ENCODE data around the gene ARID1B. TPM values are rescaled to one million over a fixed set of nuclear protein-coding genes. Genes with fewer than 3 reads are reported as not detected.

ARID1B gene
- total RNA-seq, 1 experiment from 2014 or later = 60.3 TPM

GRCh38 chr6:157135691-157136090, 358.5 kb downstream of the ARID1B start:
- Mint-ChIP-seq H3K36me3 (peaks cover 8% of the 10 kb centered on the region), H3K4me1 (no peaks in the 10 kb centered on the region; the same call in 1 of the 2 replicates), H3K27ac (peak overlapping the region; percentile 34), H3K27me3 (ENCODE audit: low read depth) (no peaks in the 10 kb centered on the region), H3K9me3 (no peaks in the 10 kb centered on the region), H3K4me3 (no peak overlapping the region)
- CTCF ChIA-PET = interaction anchor here (0.5 kb wide), 1 partner anchor 137 kb away, joined by 4 read pairs; no protein-coding TSS in a partner anchor
- TF ChIP-seq AFF4 (CRISPR knock-in tag; IDR thresholded peaks at IDR 0.05; ENCODE audit: borderline replicate concordance) = no peak
- no peak for TF ChIP-seq CTCF (IDR thresholded peaks at IDR 0.05)
- TF ChIP-seq NFYB (CRISPR knock-in tag; conservative IDR thresholded peaks at IDR 0.05; ENCODE audit: low read depth) = no peak
- no peak for TF ChIP-seq TEAD1 (CRISPR knock-in tag; IDR thresholded peaks at IDR 0.05)
- TF ChIP-seq ELF4 (CRISPR knock-in tag; IDR thresholded peaks at IDR 0.05; ENCODE audit: low read depth) = no peak
- no peak for TF ChIP-seq OVOL2 (CRISPR knock-in tag; IDR thresholded peaks at IDR 0.05; ENCODE audit: borderline replicate concordance)
- TF ChIP-seq ZNF317 (CRISPR knock-in tag; IDR thresholded peaks at IDR 0.05; ENCODE audit: borderline replicate concordance, low read depth) = no peak
- no peak for TF ChIP-seq MAX (CRISPR knock-in tag; IDR thresholded peaks at IDR 0.05)
- no peak for TF ChIP-seq ZNF671 (CRISPR knock-in tag; IDR thresholded peaks at IDR 0.05)
- POLR2A ChIA-PET = interaction anchor here (0.9 kb wide), 1 partner anchor 150 kb away, joined by 3 read pairs; no protein-coding TSS in a partner anchor
- ATAC-seq = no peak
- DNase-seq (ENCODE audit: low spot score) = no peak

- H3K4me1 Mint-ChIP-seq = no peaks in the 10 kb centered on the region; the same call in 1 of the 2 replicates
- ChIA-PET CTCF (no interaction called here), POLR2A (no interaction called here)
- no peaks in the 10 kb centered on the region for H3K9me3 Mint-ChIP-seq
- no peak for DNase-seq (ENCODE audit: low spot score)
- H3K27me3 Mint-ChIP-seq (ENCODE audit: low read depth) = no peaks in the 10 kb centered on the region
- H3K27ac Mint-ChIP-seq = no peak overlapping the region
- ATAC-seq = no peak
- H3K4me3 Mint-ChIP-seq = no peak overlapping the region
- TF ChIP-seq AR (CRISPR knock-in tag; IDR thresholded peaks at IDR 0.05) (no peak), ATF3 (CRISPR knock-in tag; conservative IDR thresholded peaks at IDR 0.05) (no peak), CTCF (IDR thresholded peaks at IDR 0.05) (no peak), CBFB (CRISPR knock-in tag; IDR thresholded peaks at IDR 0.05; ENCODE audit: low read depth) (no peak), ZNF317 (CRISPR knock-in tag; IDR thresholded peaks at IDR 0.05; ENCODE audit: borderline replicate concordance, low read depth) (no peak), IRF2 (CRISPR knock-in tag; IDR thresholded peaks at IDR 0.05; ENCODE audit: borderline replicate concordance, low read depth) (no peak)
- H3K36me3 Mint-ChIP-seq = peaks cover 8% of the 10 kb centered on the region
Measured at GRCh38 chr6:157137501-157137900, 360.3 kb downstream of the ARID1B start.
